Gastroesophageal sphincter (tissue), 3 donors: ENCODE measurements around the gene CASP8AP2.

ENCODE experiments used
- EP300 ChIP-seq: sonication (generic); formaldehyde crosslinking; IDR thresholded peaks from one replicate; pipeline ENCODE4 v1.6.1; 2017; ENCODE audit warnings: antibody characterized with exemption, mild to moderate bottlenecking
- POLR2A ChIP-seq, 2 donors: fragments of 450-650 bp; IDR thresholded peaks; one replicate each; pipeline ENCODE4 v1.6.1; 2017; ENCODE audit warnings: antibody characterized with exemption in 2 of 2, mild to moderate bottlenecking in 2 of 2, moderate library complexity in 1 of 2
- TF ChIP-seq, protein P1 (sequence below), 4 experiments: fragments of 200-600 bp in 2 of 4; fragments of 450-650 bp in 2 of 4; sonication (generic) in 1 of 4; IDR thresholded peaks; one replicate each; pipeline ENCODE4 v1.5.1; 2017 to 2019; ENCODE audit warnings: antibody characterized with exemption in 4 of 4, mild to moderate bottlenecking in 2 of 4, moderate library complexity in 2 of 4

DNA sequence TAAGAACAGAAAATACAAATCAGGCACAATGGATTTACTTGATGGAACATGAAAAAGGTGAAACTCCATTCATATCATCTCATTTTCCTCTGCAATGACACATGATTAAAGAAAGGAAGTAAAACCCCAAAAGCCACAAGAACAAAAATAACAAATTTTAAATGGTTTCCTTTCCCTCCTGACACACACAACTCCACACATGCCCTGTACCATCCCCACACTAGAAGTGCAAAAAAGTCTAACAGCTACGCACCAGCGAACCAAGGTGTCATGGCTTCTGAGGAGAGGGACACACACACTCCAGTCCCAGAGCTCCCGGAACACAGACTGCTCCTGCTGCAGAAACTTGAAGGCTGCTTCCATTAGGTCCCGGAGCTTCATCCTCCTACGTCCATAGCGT, 35.4 kb upstream of the CASP8AP2 start:
- TF ChIP-seq, protein P1, sequence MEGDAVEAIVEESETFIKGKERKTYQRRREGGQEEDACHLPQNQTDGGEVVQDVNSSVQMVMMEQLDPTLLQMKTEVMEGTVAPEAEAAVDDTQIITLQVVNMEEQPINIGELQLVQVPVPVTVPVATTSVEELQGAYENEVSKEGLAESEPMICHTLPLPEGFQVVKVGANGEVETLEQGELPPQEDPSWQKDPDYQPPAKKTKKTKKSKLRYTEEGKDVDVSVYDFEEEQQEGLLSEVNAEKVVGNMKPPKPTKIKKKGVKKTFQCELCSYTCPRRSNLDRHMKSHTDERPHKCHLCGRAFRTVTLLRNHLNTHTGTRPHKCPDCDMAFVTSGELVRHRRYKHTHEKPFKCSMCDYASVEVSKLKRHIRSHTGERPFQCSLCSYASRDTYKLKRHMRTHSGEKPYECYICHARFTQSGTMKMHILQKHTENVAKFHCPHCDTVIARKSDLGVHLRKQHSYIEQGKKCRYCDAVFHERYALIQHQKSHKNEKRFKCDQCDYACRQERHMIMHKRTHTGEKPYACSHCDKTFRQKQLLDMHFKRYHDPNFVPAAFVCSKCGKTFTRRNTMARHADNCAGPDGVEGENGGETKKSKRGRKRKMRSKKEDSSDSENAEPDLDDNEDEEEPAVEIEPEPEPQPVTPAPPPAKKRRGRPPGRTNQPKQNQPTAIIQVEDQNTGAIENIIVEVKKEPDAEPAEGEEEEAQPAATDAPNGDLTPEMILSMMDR (IDR thresholded peaks at IDR 0.05), result no peak
- TF ChIP-seq POLR2A (IDR thresholded peaks at IDR 0.05) (no peak), EP300 (no peak)
